ENCODE results near the gene PAFAH2.

The PAFAH2 gene

DNA sequence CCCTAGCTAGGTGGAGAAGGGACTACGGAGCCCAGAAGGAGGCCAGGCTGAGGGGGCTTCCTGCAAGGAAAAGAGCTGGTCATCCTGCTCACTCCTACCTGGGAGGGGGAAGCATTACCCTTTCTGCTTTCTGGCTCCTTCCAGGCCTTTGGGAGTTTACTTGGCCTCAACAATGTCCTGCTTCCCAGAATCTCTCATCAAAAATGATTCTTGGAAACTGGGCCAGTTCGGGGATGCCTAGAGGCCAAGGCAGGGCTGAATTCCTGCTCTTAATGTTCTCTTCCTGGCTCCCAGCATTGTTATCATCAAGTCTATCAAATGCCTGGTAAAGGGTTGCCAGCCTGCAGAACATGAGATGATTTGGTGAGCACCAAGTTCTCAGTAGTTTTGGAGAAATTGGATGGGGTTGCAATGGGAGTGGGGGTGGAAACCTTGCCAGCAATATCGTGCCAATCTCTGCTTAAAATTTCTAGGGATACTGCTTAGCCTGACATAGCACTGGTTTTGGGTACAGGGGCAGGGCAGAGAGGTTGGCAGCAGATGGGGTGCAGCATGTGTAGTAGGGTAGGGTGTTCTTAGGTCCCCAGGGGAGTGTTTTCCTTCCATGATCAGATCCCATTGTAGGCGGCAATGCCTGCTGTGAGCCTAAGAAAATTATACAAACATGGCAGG is 7.7 kb upstream of the PAFAH2 start:
- Histone ChIP-seq H3K9ac (ENCODE audit: low read length) (no peak overlapping the region), H3K9me3 (ENCODE audit: low read length) (no peaks in the 10 kb centered on the region), H3K36me3 (ENCODE audit: insufficient read depth, low read length) (no peaks in the 10 kb centered on the region), H3K4me3 (ENCODE audit: low read depth in 1 of 2, low read length in 2 of 2) (no peak overlapping the region), H3K27ac (ENCODE audit: low read depth, low read length) (no peak overlapping the region), H3K27me3 (ENCODE audit: control insufficient read depth in 1 of 2, insufficient read depth in 2 of 2, low read length in 2 of 2) (no peaks in the 10 kb centered on the region), H3K4me1 (ENCODE audit: insufficient read depth, low read length) (no peaks in the 10 kb centered on the region)

DNA sequence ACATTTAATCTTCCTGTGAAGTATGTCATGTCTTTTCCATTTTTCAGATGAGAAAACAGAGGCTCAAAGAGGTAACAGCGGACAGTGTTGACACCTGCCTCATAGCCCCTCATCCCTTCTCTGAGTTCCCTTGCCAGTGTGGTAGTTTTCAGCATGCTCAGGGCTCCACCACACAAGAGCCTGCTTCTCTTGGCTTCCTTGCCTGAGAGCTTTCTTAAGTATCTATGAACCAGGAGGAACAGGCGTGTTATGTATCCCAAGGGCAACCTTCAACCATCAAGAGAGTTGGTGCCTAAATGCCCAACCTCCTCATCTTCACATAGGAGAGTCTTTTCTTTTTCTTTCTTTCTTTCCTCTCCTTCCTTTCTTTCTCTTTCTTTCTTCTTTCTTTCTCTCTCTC is 5.9 kb upstream of the PAFAH2 start:
- Histone ChIP-seq H3K27ac (ENCODE audit: low read depth, low read length) (no peak overlapping the region), H3K9ac (ENCODE audit: low read length) (no peak overlapping the region), H3K27me3 (ENCODE audit: control insufficient read depth in 1 of 2, insufficient read depth in 2 of 2, low read length in 2 of 2) (no peaks in the 10 kb centered on the region), H3K9me3 (ENCODE audit: low read length) (no peaks in the 10 kb centered on the region), H3K36me3 (ENCODE audit: insufficient read depth, low read length) (no peaks in the 10 kb centered on the region), H3K4me1 (ENCODE audit: insufficient read depth, low read length) (peaks cover under 1% of the 10 kb centered on the region), H3K4me3 (ENCODE audit: low read depth in 1 of 2, low read length in 2 of 2) (no peak overlapping the region)

DNA sequence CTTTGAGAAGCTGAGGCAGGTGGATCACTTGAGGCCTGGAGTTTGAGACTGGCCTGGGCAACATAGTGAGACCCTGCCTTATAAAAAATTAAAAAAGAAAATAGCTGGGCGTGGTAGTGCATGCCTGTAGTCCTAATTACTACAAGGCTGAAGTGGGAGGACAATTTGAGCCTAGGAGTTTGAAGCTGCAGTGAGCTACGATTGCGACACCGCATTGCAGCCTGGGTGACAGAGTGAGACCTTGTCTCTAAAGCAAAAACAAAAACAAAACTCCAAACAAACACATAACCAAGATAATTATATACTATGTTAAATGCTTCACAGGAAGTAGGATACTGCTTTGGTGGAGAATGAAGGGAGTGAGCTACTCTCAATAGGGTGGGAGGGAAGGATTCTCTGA is 5.4 kb upstream of the PAFAH2 start:
- H3K27me3 ChIP-seq (ENCODE audit: control insufficient read depth in 1 of 2, insufficient read depth in 2 of 2, low read length in 2 of 2) = no peaks in the 10 kb centered on the region

DNA sequence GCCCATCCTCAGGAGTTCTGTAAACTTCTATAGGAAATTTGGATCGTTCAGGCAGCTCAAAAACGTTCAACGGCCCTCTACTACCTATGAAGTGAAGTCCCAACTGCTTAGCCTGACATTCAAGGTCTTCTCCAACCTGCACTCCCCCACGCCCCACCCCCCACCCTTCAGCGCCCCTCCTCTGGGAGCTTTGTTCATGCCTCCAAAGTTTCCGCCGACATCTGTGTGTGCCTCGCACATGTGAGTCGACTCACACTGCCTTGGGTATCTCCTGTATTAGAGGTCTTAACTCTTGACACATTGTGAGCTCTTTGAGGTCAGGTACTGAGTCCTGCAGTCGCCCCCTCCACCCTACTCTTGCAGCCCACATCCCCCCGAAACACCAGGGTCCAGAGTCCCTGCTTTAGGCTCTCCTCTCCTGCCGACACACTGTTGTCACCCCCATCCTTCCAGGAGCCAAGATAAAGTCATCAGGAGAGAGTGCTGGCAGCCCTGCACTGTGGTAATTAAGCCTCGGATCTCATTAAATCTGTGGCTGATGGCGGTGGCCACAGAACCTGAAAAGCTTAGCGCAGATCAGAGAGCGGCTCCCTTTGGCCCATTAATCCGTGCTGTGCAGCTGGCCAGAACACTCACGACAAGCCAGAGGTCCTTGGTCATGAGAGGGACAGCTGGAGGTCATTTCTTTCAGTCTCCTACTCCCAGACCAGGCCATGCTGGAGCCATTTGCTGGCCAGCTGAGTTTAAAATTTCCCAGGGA is 1.4 kb upstream of the PAFAH2 start:
- Histone ChIP-seq H3K27ac (ENCODE audit: low read depth, low read length) (no peak overlapping the region), H3K36me3 (ENCODE audit: insufficient read depth, low read length) (no peaks in the 10 kb centered on the region), H3K4me1 (ENCODE audit: insufficient read depth, low read length) (peaks cover 15% of the 10 kb centered on the region), H3K9ac (ENCODE audit: low read length) (peak overlapping the region; percentile 54), H3K27me3 (ENCODE audit: control insufficient read depth in 1 of 2, insufficient read depth in 2 of 2, low read length in 2 of 2) (no peaks in the 10 kb centered on the region), H3K9me3 (ENCODE audit: low read length) (no peaks in the 10 kb centered on the region), H3K4me3 (ENCODE audit: low read depth in 1 of 2, low read length in 2 of 2) (peak overlapping the region in 1 of 2 donors; percentile 71)

More for the DNA sequence above, 5.4 kb upstream of the PAFAH2 start:
- no peak overlapping the region for H3K9ac ChIP-seq (ENCODE audit: low read length)
- H3K36me3 ChIP-seq (ENCODE audit: insufficient read depth, low read length) = no peaks in the 10 kb centered on the region
- H3K4me1 ChIP-seq (ENCODE audit: insufficient read depth, low read length) = peaks cover 5% of the 10 kb centered on the region
- H3K9me3 ChIP-seq (ENCODE audit: low read length) = no peaks in the 10 kb centered on the region
- H3K27ac ChIP-seq (ENCODE audit: low read depth, low read length) = no peak overlapping the region
- no peak overlapping the region for H3K4me3 ChIP-seq (ENCODE audit: low read depth in 1 of 2, low read length in 2 of 2)

DNA sequence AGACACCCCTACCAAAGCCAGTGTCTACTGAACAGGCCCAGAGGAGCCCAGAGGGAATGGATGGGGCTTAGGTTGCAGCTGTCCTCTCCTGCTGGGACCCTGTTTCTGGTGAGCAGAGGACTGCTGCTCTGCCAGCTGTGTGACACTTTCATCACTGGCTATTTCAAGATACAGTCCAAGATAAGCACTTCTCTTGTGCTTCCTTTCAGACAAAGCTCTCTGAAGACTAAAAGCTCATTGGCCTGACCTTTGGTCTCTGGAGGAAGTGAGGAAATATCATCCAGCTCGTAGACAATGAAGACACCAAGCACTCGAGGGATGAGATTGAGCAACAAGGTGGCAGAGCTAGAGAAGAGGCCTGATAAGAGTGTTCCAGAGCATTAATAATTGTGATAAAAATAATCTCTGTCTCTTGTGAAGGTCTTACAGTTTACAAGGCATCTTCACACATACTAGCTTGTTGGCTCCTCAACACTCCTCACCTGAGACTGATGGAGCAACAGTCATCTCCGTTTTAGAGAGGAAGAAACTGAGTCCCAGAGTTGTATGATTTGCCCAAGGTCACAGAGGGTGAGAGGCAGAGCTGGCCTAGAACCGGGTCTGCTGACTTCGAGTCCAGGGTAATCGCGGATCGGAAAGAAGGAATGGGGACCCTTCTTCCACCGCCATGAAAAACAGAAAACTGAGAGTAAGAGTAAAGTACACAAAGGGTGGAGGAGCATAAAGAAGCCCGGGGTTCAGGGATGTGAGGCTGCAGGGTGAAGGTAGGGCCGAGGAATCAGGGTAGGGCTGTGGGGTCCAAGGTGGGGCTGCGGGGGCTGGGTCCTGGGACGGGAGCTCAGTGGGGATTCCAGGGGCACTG is 666 bp downstream of the PAFAH2 start:
- Histone ChIP-seq H3K9me3 (ENCODE audit: low read length) (no peaks in the 10 kb centered on the region), H3K4me1 (ENCODE audit: insufficient read depth, low read length) (peaks cover 15% of the 10 kb centered on the region), H3K36me3 (ENCODE audit: insufficient read depth, low read length) (peaks cover 5% of the 10 kb centered on the region), H3K27me3 (ENCODE audit: control insufficient read depth in 1 of 2, insufficient read depth in 2 of 2, low read length in 2 of 2) (no peaks in the 10 kb centered on the region), H3K27ac (ENCODE audit: low read depth, low read length) (peak overlapping the region; percentile 72), H3K9ac (ENCODE audit: low read length) (peak overlapping the region; percentile 62), H3K4me3 (ENCODE audit: low read depth in 1 of 2, low read length in 2 of 2) (peak overlapping the region; percentile 31 to 80)

DNA sequence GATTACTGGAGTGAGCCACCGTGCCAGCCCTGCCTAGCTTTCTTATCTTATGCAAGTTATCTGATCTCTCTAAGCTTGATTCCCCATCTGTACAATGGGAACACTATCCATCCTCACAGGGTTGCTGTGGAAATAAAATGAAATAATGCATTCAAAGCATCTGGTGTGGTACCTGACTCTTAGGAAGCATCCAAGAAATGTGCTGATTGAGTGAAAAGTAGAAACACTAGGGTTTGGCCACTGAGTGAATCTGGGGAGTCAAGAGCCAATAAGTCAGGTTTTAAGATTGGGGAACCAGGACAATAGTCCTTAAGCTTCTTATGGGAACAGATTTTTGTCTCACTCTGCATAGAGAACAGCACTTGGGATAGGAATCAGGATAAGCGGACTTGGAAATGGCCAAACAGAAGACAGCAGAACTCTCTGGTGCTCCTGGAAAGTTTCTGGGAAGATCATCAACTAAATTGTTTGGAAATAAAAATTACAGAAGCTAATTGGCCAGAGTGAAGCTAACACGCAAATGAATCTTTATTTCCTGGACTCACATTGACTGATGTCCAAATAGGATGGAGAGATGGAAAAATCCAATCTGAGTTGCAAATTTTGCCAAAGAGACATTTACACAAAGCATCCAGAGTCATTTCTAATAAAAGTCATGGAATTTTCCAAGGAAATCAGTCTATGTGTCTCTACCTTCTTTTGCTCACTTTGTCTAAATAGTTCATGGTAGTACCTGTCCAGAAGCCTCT is 3.3 kb downstream of the PAFAH2 start:
- Histone ChIP-seq H3K9me3 (ENCODE audit: low read length) (no peaks in the 10 kb centered on the region), H3K9ac (ENCODE audit: low read length) (no peak overlapping the region), H3K4me3 (ENCODE audit: low read depth in 1 of 2, low read length in 2 of 2) (no peak overlapping the region), H3K4me1 (ENCODE audit: insufficient read depth, low read length) (peaks cover 15% of the 10 kb centered on the region), H3K27me3 (ENCODE audit: control insufficient read depth in 1 of 2, insufficient read depth in 2 of 2, low read length in 2 of 2) (no peaks in the 10 kb centered on the region), H3K27ac (ENCODE audit: low read depth, low read length) (no peak overlapping the region), H3K36me3 (ENCODE audit: insufficient read depth, low read length) (peaks cover 8% of the 10 kb centered on the region)

DNA sequence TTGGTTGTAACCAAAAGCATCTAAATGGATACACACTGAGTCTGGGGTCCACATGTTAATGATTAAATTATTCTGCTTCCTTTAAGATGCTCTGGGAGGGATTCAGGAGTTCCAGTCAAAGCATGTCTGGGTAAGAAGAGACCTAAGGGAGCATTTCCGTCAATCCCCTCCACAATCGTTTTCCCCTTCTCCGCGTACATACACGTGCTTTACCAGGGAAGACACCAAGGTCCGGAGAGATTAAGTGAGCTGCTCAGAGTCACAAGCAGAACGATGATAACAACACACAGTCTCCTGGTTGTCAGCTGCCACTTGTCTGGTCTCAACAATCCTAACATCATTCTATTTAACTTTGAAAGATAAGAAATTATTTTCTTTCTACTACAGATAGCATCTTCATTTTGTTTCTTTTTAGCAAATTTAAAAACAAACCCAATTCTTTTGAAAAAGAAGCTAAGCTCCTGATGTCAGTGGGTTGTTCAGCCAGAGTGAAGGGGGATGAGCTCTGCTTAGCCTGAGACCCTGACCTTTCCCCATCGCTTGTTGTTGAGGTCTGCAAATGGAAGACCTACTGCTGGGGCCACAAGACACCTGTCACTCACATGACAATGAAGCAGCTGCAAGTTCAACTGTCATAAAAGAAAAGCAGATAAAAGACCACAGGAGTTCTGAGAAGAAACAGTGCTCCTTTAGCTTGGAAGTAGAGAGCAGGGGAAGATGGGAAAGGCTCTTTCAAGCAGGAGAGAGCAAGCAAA is 4.5 kb downstream of the PAFAH2 start:
- Histone ChIP-seq H3K9me3 (ENCODE audit: low read length) (no peaks in the 10 kb centered on the region), H3K9ac (ENCODE audit: low read length) (no peak overlapping the region), H3K4me3 (ENCODE audit: low read depth in 1 of 2, low read length in 2 of 2) (no peak overlapping the region), H3K27me3 (ENCODE audit: control insufficient read depth in 1 of 2, insufficient read depth in 2 of 2, low read length in 2 of 2) (no peaks in the 10 kb centered on the region), H3K27ac (ENCODE audit: low read depth, low read length) (no peak overlapping the region), H3K36me3 (ENCODE audit: insufficient read depth, low read length) (peaks cover 15% of the 10 kb centered on the region), H3K4me1 (ENCODE audit: insufficient read depth, low read length) (peaks cover 11% of the 10 kb centered on the region)

DNA sequence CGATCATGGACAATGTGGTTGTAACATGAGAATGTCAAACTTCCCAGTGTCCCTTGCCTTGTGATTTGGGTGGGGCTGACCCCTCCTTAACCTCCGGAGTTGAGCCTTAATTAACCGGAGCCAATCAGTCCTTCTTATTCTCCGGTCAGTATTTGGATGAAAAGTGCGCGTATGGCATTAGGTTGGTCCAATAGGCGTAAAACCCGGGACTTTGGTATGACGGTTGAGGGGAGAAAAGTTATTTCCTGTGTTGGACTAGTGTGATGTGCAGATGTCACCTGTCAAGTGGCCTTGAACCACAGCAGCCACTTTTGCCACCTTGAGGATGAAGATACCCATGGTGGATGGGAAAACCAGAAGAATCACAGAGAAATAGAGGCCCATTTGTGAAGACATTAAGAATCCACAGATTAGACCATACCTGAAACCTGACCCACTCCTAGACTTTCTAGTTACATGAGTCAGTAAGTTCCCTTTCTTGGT is 5.1 kb downstream of the PAFAH2 start:
- Histone ChIP-seq H3K4me3 (ENCODE audit: low read depth in 1 of 2, low read length in 2 of 2) (no peak overlapping the region), H3K4me1 (ENCODE audit: insufficient read depth, low read length) (peaks cover 9% of the 10 kb centered on the region), H3K9me3 (ENCODE audit: low read length) (no peaks in the 10 kb centered on the region), H3K36me3 (ENCODE audit: insufficient read depth, low read length) (peaks cover 15% of the 10 kb centered on the region), H3K9ac (ENCODE audit: low read length) (no peak overlapping the region), H3K27me3 (ENCODE audit: control insufficient read depth in 1 of 2, insufficient read depth in 2 of 2, low read length in 2 of 2) (no peaks in the 10 kb centered on the region), H3K27ac (ENCODE audit: low read depth, low read length) (no peak overlapping the region)

DNA sequence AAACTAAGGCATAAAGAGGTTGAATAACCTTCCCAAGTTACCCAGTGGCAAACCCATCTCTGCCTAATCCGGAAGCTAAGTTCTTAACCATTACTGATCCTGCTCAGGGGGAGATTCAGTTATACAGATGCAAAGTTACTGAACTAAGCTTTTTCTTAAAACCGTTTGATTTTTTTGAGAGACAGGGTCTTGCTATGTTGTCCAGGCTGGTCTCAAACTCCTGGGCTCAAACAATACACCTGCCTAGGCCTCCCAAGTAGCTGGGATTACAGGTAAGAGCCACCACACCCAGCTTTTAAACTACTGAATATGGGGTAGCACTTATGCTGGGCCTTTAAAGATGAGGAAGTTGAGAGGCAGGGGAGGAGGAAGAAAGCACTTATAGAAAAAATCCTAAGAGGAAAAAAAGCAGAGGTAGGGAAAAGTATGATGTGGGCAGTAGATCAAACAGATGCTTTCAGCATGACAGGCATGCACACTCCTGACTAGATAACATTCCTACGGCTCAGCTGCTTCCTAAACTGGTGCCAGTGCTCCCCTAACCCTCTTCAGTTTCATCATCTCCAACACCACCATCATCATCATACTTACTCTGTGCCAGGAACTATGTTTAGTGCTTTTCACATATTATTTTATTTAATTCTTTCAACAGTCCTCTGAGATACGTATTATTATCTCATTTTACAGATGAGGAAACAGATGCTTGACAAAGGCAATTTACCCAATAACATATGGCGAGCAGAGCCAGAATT is 5.8 kb downstream of the PAFAH2 start:
- peaks cover 6% of the 10 kb centered on the region for H3K4me1 ChIP-seq (ENCODE audit: insufficient read depth, low read length)

More for the DNA sequence above, 5.8 kb downstream of the PAFAH2 start:
- H3K4me3 ChIP-seq (ENCODE audit: low read depth in 1 of 2, low read length in 2 of 2) = no peak overlapping the region
- H3K27ac ChIP-seq (ENCODE audit: low read depth, low read length) = no peak overlapping the region
- H3K27me3 ChIP-seq (ENCODE audit: control insufficient read depth in 1 of 2, insufficient read depth in 2 of 2, low read length in 2 of 2) = no peaks in the 10 kb centered on the region
- no peak overlapping the region for H3K9ac ChIP-seq (ENCODE audit: low read length)
- peaks cover 15% of the 10 kb centered on the region for H3K36me3 ChIP-seq (ENCODE audit: insufficient read depth, low read length)
- H3K9me3 ChIP-seq (ENCODE audit: low read length) = no peaks in the 10 kb centered on the region
